HEK293T (cell line): Measurements from ENCODE around the gene EIPR1.

Source experiments
- CTCF ChIA-PET: fragments of 350-600 bp; formaldehyde crosslinking; extraction: SDS; loops from one replicate; lab custom pipeline; 2021; ENCODE audit warnings: antibody characterized with exemption, inconsistent platforms; lab: Yijun Ruan, JAX
- POLR2A ChIA-PET: fragments of 350-600 bp; formaldehyde crosslinking; extraction: SDS; loops from one replicate; lab custom pipeline; 2020; ENCODE audit warnings: antibody characterized with exemption, inconsistent platforms; lab: Yijun Ruan, JAX
- DNase-seq: peaks from one replicate; pipeline ENCODE4 v3.0.0; 2012; ENCODE audit warnings: mixed read lengths; ENCODE audit errors: extremely low spot score
- ARNT ChIP-seq: fragments of 450-650 bp; IDR thresholded peaks from 2 replicates; pipeline ENCODE4 v1.6.1; 2017; ENCODE audit warnings: mild to moderate bottlenecking
- BHLHE40 ChIP-seq: fragments of 450-650 bp; IDR thresholded peaks from 2 replicates; pipeline ENCODE4 v1.6.1; 2016; ENCODE audit warnings: mild to moderate bottlenecking, moderate library complexity, borderline replicate concordance
- CTBP1 ChIP-seq: fragments of 450-650 bp; IDR thresholded peaks from 2 replicates; pipeline ENCODE4 v1.6.1; 2016; ENCODE audit warnings: borderline replicate concordance
- ELF4 ChIP-seq: fragments of 450-650 bp; IDR thresholded peaks from 2 replicates; pipeline ENCODE4 v1.6.1; 2017; ENCODE audit warnings: antibody characterized with exemption
- FOXA1 ChIP-seq: fragments of 450-650 bp; IDR thresholded peaks from 2 replicates; pipeline ENCODE4 v1.6.1; 2016; ENCODE audit warnings: mild to moderate bottlenecking
- FOXK2 ChIP-seq: fragments of 450-650 bp; IDR thresholded peaks from 2 replicates; pipeline ENCODE4 v1.6.1; 2016; ENCODE audit warnings: mild to moderate bottlenecking
- FOXM1 ChIP-seq: fragments of 450-650 bp; IDR thresholded peaks from 2 replicates; pipeline ENCODE4 v1.6.1; 2017; ENCODE audit warnings: mild to moderate bottlenecking, borderline replicate concordance
- HDGF ChIP-seq: fragments of 450-650 bp; IDR thresholded peaks from 2 replicates; pipeline ENCODE4 v1.6.1; 2017; ENCODE audit warnings: antibody characterized with exemption, borderline replicate concordance
- L3MBTL2 ChIP-seq: fragments of 450-650 bp; conservative IDR thresholded peaks from 2 replicates; pipeline ENCODE4 v1.6.1; 2016; ENCODE audit warnings: mild to moderate bottlenecking
- LEF1 ChIP-seq: fragments of 450-650 bp; IDR thresholded peaks from 2 replicates; pipeline ENCODE4 v1.6.1; 2017; ENCODE audit warnings: mild to moderate bottlenecking, borderline replicate concordance
- NFRKB ChIP-seq: fragments of 450-650 bp; IDR thresholded peaks from 2 replicates; pipeline ENCODE4 v1.6.1; 2016; ENCODE audit warnings: mild to moderate bottlenecking, moderate library complexity
- SP1 ChIP-seq: fragments of 450-650 bp; IDR thresholded peaks from 2 replicates; pipeline ENCODE4 v1.6.1; 2017
- SUZ12 ChIP-seq: fragments of 450-650 bp; IDR thresholded peaks from 2 replicates; pipeline ENCODE4 v1.6.1; 2016; ENCODE audit warnings: mild to moderate bottlenecking
- TARDBP ChIP-seq: fragments of 450-650 bp; IDR thresholded peaks from 2 replicates; pipeline ENCODE4 v1.6.1; 2016
- ZNF384 ChIP-seq: fragments of 450-650 bp; IDR thresholded peaks from 2 replicates; pipeline ENCODE4 v1.6.1; 2016
- TF ChIP-seq, protein P1 (sequence below): fragments of 450-650 bp; IDR thresholded peaks from 2 replicates; pipeline ENCODE4 v1.6.1; 2016

EIPR1 gene

DNA sequence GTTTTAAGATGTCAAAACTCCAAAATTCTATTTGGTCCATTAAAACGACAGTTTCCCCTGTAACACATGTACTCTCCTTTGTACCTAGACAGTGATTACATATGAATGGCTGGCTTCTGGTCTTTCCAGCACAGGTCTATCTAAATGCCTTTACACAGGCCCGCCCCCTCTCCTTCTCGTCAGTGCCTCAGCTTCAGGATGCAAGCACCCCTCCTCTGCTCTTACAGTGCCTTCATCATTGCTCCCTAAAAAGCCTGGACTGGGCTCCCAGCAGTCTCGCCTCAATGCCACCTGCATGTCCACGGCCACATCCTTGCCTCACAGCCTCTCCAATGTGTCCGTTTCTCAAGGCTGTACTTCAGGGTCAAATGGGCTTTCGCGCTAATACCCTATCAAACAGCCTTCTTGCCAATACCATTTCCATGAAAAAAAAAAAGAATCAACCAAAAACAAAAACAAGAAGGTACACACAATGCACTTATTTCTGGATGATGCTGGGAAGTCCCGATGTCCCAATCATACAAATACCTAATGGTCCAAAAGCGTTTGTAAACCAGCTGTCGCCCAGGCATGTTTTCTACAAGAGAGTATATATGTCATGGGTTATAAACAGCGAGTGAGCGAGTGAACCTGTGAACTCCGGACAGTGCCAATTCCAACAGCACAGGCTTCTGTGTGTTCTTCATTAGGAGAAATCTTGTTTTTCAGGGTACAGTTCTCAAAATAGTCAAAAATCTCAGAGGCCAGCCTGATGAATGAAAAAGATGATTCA is 77.2 kb downstream of the EIPR1 start:
- ChIA-PET CTCF (no interaction called here), POLR2A (no interaction called here)
- TF ChIP-seq HDGF = no peak
- TF ChIP-seq SP1 = no peak
- TF ChIP-seq L3MBTL2 = no peak
- no peak for TF ChIP-seq ZNF384
- TF ChIP-seq, protein P1, sequence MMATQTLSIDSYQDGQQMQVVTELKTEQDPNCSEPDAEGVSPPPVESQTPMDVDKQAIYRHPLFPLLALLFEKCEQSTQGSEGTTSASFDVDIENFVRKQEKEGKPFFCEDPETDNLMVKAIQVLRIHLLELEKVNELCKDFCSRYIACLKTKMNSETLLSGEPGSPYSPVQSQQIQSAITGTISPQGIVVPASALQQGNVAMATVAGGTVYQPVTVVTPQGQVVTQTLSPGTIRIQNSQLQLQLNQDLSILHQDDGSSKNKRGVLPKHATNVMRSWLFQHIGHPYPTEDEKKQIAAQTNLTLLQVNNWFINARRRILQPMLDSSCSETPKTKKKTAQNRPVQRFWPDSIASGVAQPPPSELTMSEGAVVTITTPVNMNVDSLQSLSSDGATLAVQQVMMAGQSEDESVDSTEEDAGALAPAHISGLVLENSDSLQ = no peak
- TF ChIP-seq ELF4 = no peak
- TF ChIP-seq FOXM1 = no peak
- TF ChIP-seq SUZ12 = no peak
- no peak for TF ChIP-seq LEF1
- no peak for TF ChIP-seq FOXA1
- TF ChIP-seq BHLHE40 = no peak
- no peak for TF ChIP-seq TARDBP
- no peak for TF ChIP-seq ARNT
- TF ChIP-seq FOXK2 = no peak
- TF ChIP-seq NFRKB = no peak
- TF ChIP-seq CTBP1 = no peak

DNA sequence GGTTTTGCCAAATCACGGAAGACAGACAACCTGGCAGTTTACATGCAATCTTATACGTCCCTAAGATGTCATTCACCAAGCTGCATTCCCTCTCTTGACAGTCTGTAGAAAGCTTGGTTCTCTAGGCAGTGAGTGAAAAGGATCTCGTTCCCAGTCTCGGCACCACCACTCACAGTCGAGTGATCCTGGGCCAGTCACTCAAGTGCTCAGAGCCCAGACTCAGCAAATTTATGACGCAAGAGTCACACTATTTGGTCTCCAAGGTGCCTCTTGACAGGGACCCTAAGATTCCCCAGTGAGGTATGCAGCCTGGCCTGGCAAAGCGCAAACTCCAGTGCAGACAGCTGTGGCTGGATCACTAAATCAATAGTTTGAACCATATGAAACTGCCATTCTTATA is 77.9 kb downstream of the EIPR1 start:
- ChIA-PET POLR2A (no interaction called here), CTCF (no interaction called here)
- DNase-seq = no peak
- TF ChIP-seq FOXA1 (no peak), CTBP1 (no peak), ELF4 (no peak), BHLHE40 (no peak), SP1 (no peak)

More for the DNA sequence above, 77.2 kb downstream of the EIPR1 start:
- no peak for DNase-seq

DNA sequence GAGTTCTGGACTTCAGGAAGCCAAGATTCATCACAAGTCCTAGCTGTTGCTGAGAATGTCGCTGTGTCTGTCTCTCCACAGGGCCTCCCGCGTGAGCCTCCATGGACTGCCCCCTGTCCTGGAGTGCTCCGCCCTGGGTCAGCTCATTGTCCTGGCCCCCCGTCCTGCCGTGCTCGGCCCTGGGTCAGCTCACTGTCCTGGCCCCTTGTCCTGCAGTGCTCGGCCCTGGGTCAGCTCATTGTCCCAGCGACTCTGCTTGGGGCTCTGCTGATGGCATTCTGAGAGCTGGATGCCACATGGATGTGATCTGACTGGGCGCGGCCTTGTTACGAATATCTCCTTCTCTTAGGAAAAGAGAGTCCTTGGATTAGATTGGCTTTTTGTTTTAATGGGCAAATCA is 78.5 kb downstream of the EIPR1 start:
- POLR2A ChIA-PET = no interaction called here
- CTCF ChIA-PET = no interaction called here
- no peak for TF ChIP-seq ELF4
- TF ChIP-seq TARDBP = no peak
- no peak for TF ChIP-seq ARNT
- TF ChIP-seq SUZ12 = no peak
- no peak for TF ChIP-seq BHLHE40
- no peak for TF ChIP-seq CTBP1
- TF ChIP-seq FOXK2 = no peak
- TF ChIP-seq FOXA1 = no peak
- TF ChIP-seq SP1 = no peak
- no peak for TF ChIP-seq ZNF384
- TF ChIP-seq LEF1 = no peak
- no peak for TF ChIP-seq FOXM1
- no peak for TF ChIP-seq L3MBTL2
- no peak for TF ChIP-seq NFRKB
- TF ChIP-seq HDGF = no peak
- no peak for DNase-seq

DNA sequence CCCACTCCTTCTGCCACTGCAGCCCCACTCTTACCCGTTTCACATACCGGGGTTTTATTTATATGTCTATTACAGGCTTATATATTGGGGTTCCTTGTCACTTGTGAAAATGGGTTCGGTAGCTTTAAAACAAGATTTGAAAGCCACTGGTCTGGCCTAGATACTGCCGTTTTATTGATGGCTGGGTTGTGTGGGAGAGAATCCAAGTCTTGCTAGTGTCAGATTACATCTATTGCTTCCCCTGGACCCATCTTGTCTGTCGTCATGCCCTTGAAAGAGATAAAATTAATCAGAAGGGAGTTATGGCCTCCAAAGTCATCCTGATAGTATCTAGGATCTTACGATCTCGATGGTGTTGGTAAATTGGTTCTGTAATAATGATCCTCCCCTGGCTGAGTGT is 79.4 kb downstream of the EIPR1 start:
- CTCF ChIA-PET = no interaction called here
- no peak for DNase-seq
- TF ChIP-seq HDGF (no peak), FOXM1 (no peak)
- POLR2A ChIA-PET = no interaction called here

DNA sequence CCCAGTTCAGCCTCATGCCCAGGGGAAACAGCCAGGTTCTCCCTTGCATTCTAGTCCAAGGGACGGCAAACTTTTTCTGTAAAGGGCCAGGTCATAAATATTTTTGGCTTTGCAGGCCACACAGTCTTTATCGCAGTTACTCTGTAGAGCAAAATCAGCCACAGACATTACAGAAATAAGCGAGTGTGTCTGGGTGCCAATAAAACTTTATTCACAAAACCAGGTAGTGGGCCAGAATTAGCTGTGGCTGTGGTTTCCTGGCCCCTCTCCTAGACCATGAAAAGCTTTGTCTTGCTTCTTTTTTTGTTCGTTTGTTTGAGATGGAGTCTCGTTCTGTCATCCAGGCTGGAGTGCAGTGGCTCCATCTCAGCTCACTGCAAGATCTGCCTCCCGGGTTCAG is 80.1 kb downstream of the EIPR1 start:
- POLR2A ChIA-PET = no interaction called here
- DNase-seq = no peak
- TF ChIP-seq TARDBP (no peak), FOXK2 (no peak), NFRKB (no peak), L3MBTL2 (no peak), FOXA1 (no peak), FOXM1 (no peak), HDGF (no peak), SUZ12 (no peak), ZNF384 (no peak), CTBP1 (no peak)
- CTCF ChIA-PET = no interaction called here

DNA sequence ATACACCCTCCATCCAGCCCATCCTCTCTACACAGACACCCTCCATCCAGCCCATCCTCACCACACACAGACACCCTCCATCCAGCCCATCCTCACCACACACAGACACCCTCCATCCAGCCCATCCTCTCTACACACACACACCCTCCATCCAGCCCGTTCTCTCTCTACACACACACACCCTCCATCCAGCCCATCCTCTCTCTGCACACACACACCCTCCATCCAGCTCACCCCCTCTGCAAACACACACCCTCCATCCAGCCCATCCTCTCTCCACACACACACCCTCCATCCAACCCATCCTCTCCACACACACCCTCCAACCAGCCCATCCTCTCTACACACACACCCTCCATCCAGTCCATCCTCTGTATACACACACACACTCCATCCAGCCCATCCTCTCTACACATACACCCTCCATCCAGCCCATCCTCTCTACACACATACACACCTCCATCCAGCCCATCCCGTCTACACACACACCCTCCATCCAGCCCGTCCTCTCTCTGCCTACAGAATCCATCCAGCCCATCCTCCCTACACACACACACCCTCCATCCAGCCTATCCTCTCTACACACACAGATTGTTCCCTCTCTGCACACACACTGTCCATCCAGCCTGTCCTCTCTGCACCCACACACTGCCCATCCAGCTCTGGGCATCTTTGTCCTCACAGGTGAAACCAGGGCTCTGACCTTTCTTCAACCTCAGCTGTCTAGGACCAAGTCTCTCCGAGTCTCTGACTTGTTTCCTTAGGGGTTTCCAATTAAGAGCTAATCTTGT is 81.2 kb downstream of the EIPR1 start:
- DNase-seq = no peak
- CTCF ChIA-PET = no interaction called here
- POLR2A ChIA-PET = no interaction called here
- TF ChIP-seq CTBP1 = no peak
- no peak for TF ChIP-seq BHLHE40
- TF ChIP-seq NFRKB = no peak
- TF ChIP-seq L3MBTL2 = no peak

DNA sequence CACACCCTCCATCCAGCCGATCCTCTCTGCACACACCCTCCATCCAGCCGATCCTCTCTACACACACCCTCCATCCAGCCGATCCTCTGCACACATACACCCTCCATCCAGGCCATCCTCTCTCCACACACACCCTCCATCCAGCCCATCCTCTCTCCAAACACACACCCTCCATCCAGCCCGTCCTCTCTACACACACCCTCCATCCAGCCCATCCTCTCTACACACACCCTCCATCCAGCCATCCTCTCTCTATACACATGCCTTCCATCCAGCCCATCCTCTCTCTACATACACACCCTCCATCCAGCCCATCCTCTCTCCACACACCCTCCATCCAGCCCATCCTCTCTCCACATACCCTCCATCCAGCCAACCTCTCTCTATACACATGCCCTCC is 83.1 kb downstream of the EIPR1 start:
- no peak for DNase-seq
- ChIA-PET CTCF (no interaction called here), POLR2A (no interaction called here)
- TF ChIP-seq ZNF384 (no peak), SP1 (no peak), ELF4 (no peak), TARDBP (no peak), LEF1 (no peak), FOXK2 (no peak), ARNT (no peak), FOXA1 (no peak), SUZ12 (no peak), FOXM1 (no peak), HDGF (no peak), CTBP1 (no peak), NFRKB (no peak), L3MBTL2 (no peak), BHLHE40 (no peak)
- TF ChIP-seq, protein P1 = no peak
